ENCODE results near the gene CIT.
A peak's percentile ranks its signal among the peaks of the same experiment; 100 is the strongest.

CIT gene

DNA sequence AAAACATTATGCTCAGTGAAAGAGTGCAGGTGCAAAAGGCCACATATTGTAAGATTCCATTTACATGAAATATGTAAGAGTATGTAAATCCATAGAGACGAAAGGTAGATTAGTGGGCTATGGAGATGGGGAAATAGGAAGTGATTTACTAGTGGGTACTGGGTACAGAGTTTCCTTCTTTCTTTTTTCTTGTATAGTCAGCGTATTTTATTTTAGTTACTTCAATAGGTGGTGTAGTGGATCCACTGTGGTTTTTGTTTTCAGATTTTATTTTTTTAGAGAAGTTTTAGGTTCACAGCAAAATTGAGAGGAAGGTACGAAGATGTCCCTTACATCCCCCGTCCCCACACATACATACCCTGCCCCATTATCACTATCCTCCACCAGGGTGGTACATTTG, 6.1 kb upstream of the CIT start:
- H3K4me1 ChIP-seq (ENCODE audit: insufficient read depth, insufficient read length) = no peaks in the 10 kb centered on the region
- H3K4me3 ChIP-seq (ENCODE audit: insufficient read length, low read depth) = no peak overlapping the region
- TF ChIP-seq ZNF274 (IDR thresholded peaks at IDR 0.05; ENCODE audit: low read depth, low read length) (no peak), YY1 (IDR thresholded peaks at IDR 0.05; ENCODE audit: insufficient read depth, insufficient read length) (no peak), SUZ12 (IDR thresholded peaks at IDR 0.05; ENCODE audit: extremely low read depth, insufficient read depth, insufficient read length) (no peak)
- H3K9ac ChIP-seq (ENCODE audit: insufficient read length, low read depth) = no peak overlapping the region
- DNase-seq (ENCODE audit: low read depth, low spot score) = no peak
- no peaks in the 10 kb centered on the region for H3K27me3 ChIP-seq (ENCODE audit: insufficient read depth, insufficient read length)
- no peaks in the 10 kb centered on the region for H3K36me3 ChIP-seq (ENCODE audit: insufficient read depth, insufficient read length, low read length)
- H3K9me3 ChIP-seq (ENCODE audit: insufficient read depth, low read length) = no peaks in the 10 kb centered on the region

DNA sequence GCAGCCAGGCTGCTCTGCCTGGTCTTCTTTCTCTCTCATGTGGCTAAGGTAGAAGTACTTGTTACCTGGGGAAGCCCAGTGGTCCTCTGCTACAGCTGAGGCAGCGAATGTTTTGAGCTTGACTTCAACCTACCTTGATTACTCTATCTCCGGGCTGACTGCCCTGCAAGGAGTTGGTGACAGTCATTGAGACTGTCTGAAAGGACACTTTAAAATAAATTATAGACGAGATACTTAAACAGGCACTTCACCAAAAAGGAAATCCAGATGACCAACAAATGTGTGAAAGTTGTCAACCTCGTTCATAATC, 474 bp upstream of the CIT start:
- H3K4me3 ChIP-seq (ENCODE audit: insufficient read length, low read depth) = peak overlapping the region; percentile 53
- no peak for TF ChIP-seq ZNF274 (IDR thresholded peaks at IDR 0.05; ENCODE audit: low read depth, low read length)
- no peak for TF ChIP-seq YY1 (IDR thresholded peaks at IDR 0.05; ENCODE audit: insufficient read depth, insufficient read length)
- no peak for TF ChIP-seq SUZ12 (IDR thresholded peaks at IDR 0.05; ENCODE audit: extremely low read depth, insufficient read depth, insufficient read length)
- no peaks in the 10 kb centered on the region for H3K4me1 ChIP-seq (ENCODE audit: insufficient read depth, insufficient read length)
- no peaks in the 10 kb centered on the region for H3K27me3 ChIP-seq (ENCODE audit: insufficient read depth, insufficient read length)
- H3K36me3 ChIP-seq (ENCODE audit: insufficient read depth, insufficient read length, low read length) = peaks cover 32% of the 10 kb centered on the region
- no peak for DNase-seq (ENCODE audit: low read depth, low spot score)
- no peaks in the 10 kb centered on the region for H3K9me3 ChIP-seq (ENCODE audit: insufficient read depth, low read length)
- H3K9ac ChIP-seq (ENCODE audit: insufficient read length, low read depth) = peak overlapping the region; percentile 70

- peaks cover 90% of the 10 kb centered on the region for H3K36me3 ChIP-seq (ENCODE audit: insufficient read depth, insufficient read length, low read length)
- no peaks in the 10 kb centered on the region for H3K27me3 ChIP-seq (ENCODE audit: insufficient read depth, insufficient read length)
- H3K9ac ChIP-seq (ENCODE audit: insufficient read length, low read depth) = no peak overlapping the region
- TF ChIP-seq ZNF274 (IDR thresholded peaks at IDR 0.05; ENCODE audit: low read depth, low read length) = no peak
- no peak for TF ChIP-seq SUZ12 (IDR thresholded peaks at IDR 0.05; ENCODE audit: extremely low read depth, insufficient read depth, insufficient read length)
- no peak for TF ChIP-seq YY1 (IDR thresholded peaks at IDR 0.05; ENCODE audit: insufficient read depth, insufficient read length)
- H3K9me3 ChIP-seq (ENCODE audit: insufficient read depth, low read length) = no peaks in the 10 kb centered on the region
- no peak for DNase-seq (ENCODE audit: low read depth, low spot score)
- H3K4me3 ChIP-seq (ENCODE audit: insufficient read length, low read depth) = no peak overlapping the region
- H3K4me1 ChIP-seq (ENCODE audit: insufficient read depth, insufficient read length) = no peaks in the 10 kb centered on the region
These were observed 6.7 kb downstream of the CIT start for GRCh38 chr12:119870457-119870856.

DNA sequence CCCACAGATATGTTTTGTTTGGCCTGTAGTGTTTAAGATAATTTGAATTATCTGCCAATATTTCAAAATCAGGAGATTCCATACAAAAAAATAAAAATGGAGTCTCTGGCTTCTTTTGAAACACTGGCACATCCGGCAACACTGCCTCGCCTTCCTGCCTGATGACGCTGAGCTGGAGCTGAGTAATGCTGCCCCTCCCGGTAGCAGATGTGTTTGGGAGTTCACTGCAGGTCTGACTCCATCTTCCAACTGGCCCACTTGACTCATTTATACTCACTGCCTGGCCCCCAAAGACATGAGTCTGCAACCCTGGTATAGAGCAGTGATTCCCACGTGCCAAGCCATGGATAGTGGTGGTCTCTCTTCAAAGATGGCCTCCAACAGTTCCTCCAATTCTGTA, 7.4 kb downstream of the CIT start:
- no peaks in the 10 kb centered on the region for H3K4me1 ChIP-seq (ENCODE audit: insufficient read depth, insufficient read length)
- H3K9me3 ChIP-seq (ENCODE audit: insufficient read depth, low read length) = no peaks in the 10 kb centered on the region
- H3K27me3 ChIP-seq (ENCODE audit: insufficient read depth, insufficient read length) = no peaks in the 10 kb centered on the region
- H3K4me3 ChIP-seq (ENCODE audit: insufficient read length, low read depth) = no peak overlapping the region
- TF ChIP-seq SUZ12 (IDR thresholded peaks at IDR 0.05; ENCODE audit: extremely low read depth, insufficient read depth, insufficient read length) (no peak), ZNF274 (IDR thresholded peaks at IDR 0.05; ENCODE audit: low read depth, low read length) (no peak), YY1 (IDR thresholded peaks at IDR 0.05; ENCODE audit: insufficient read depth, insufficient read length) (no peak)
- H3K36me3 ChIP-seq (ENCODE audit: insufficient read depth, insufficient read length, low read length) = peaks cover 90% of the 10 kb centered on the region
- H3K9ac ChIP-seq (ENCODE audit: insufficient read length, low read depth) = no peak overlapping the region
- no peak for DNase-seq (ENCODE audit: low read depth, low spot score)

DNA sequence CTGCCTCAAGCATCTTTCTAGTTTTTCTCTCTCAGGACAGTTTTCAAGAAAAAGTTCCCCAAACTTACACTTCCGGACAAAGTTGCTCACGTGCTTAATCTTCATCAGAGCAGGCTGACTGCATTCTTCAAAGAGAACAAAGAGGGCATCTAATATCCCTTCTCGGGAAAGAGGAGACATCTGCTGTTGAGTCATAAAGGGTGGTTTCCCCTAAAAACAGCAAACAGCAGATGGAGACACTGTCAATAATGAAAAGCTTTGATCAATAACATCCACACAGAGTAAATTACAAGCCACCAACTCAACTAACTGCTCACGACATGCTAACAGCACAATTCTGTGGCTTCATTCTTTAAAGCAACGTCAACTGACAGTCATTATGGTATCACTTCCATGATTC, 8.1 kb downstream of the CIT start:
- no peaks in the 10 kb centered on the region for H3K27me3 ChIP-seq (ENCODE audit: insufficient read depth, insufficient read length)
- no peaks in the 10 kb centered on the region for H3K9me3 ChIP-seq (ENCODE audit: insufficient read depth, low read length)
- no peak for DNase-seq (ENCODE audit: low read depth, low spot score)
- no peaks in the 10 kb centered on the region for H3K4me1 ChIP-seq (ENCODE audit: insufficient read depth, insufficient read length)
- H3K36me3 ChIP-seq (ENCODE audit: insufficient read depth, insufficient read length, low read length) = peaks cover 92% of the 10 kb centered on the region
- H3K9ac ChIP-seq (ENCODE audit: insufficient read length, low read depth) = no peak overlapping the region
- H3K4me3 ChIP-seq (ENCODE audit: insufficient read length, low read depth) = no peak overlapping the region
- no peak for TF ChIP-seq YY1 (IDR thresholded peaks at IDR 0.05; ENCODE audit: insufficient read depth, insufficient read length)
- TF ChIP-seq SUZ12 (IDR thresholded peaks at IDR 0.05; ENCODE audit: extremely low read depth, insufficient read depth, insufficient read length) = no peak
- no peak for TF ChIP-seq ZNF274 (IDR thresholded peaks at IDR 0.05; ENCODE audit: low read depth, low read length)

DNA sequence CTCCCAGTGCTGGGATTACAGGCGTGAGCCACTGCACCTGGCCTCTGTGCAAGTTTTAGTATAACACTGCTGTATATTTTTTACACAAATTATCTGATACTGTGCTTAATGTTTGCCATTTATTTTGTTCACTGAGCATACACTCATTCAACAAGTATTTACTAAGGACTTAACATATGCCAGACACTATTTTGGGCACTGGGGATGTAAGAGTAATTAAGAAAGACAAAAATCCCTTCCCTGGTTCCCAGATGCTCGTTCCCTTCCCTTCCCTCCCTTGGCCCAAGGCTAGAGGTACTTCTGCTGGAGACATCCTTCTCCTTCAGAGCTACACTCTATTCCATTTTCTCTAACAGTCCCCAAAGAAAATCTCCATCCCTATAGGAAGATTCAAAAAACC, 12.5 kb downstream of the CIT start:
- Histone ChIP-seq H3K36me3 (ENCODE audit: insufficient read depth, insufficient read length, low read length) (peaks cover 70% of the 10 kb centered on the region), H3K9me3 (ENCODE audit: insufficient read depth, low read length) (no peaks in the 10 kb centered on the region), H3K4me1 (ENCODE audit: insufficient read depth, insufficient read length) (no peaks in the 10 kb centered on the region), H3K9ac (ENCODE audit: insufficient read length, low read depth) (no peak overlapping the region), H3K4me3 (ENCODE audit: insufficient read length, low read depth) (no peak overlapping the region), H3K27me3 (ENCODE audit: insufficient read depth, insufficient read length) (no peaks in the 10 kb centered on the region)
- no peak for DNase-seq (ENCODE audit: low read depth, low spot score)
- no peak for TF ChIP-seq SUZ12 (IDR thresholded peaks at IDR 0.05; ENCODE audit: extremely low read depth, insufficient read depth, insufficient read length)
- no peak for TF ChIP-seq YY1 (IDR thresholded peaks at IDR 0.05; ENCODE audit: insufficient read depth, insufficient read length)
- TF ChIP-seq ZNF274 (IDR thresholded peaks at IDR 0.05; ENCODE audit: low read depth, low read length) = no peak

DNA sequence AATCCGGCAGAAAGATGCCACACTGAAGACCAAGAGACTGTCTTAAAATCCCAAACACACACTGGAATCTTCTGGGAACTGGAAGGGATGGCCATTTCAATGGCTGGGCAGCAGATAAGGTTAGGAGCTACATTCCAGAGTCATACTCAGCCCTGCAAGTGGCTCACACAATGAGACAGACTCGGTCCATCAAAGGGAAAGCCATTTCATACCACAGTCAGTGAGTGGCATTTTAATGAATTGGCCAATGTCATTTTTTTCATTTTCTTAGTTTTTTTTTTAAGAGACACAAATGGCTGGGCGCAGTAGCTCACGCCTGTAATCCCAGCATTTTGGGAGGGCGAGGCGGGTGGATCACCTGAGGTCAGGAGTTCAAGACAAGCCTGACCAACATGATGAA, 17.9 kb downstream of the CIT start:
- Histone ChIP-seq H3K36me3 (ENCODE audit: insufficient read depth, insufficient read length, low read length) (peaks cover 54% of the 10 kb centered on the region), H3K4me3 (ENCODE audit: insufficient read length, low read depth) (no peak overlapping the region), H3K27me3 (ENCODE audit: insufficient read depth, insufficient read length) (no peaks in the 10 kb centered on the region), H3K9me3 (ENCODE audit: insufficient read depth, low read length) (no peaks in the 10 kb centered on the region), H3K4me1 (ENCODE audit: insufficient read depth, insufficient read length) (no peaks in the 10 kb centered on the region), H3K9ac (ENCODE audit: insufficient read length, low read depth) (no peak overlapping the region)
- no peak for TF ChIP-seq ZNF274 (IDR thresholded peaks at IDR 0.05; ENCODE audit: low read depth, low read length)
- TF ChIP-seq YY1 (IDR thresholded peaks at IDR 0.05; ENCODE audit: insufficient read depth, insufficient read length) = no peak
- no peak for TF ChIP-seq SUZ12 (IDR thresholded peaks at IDR 0.05; ENCODE audit: extremely low read depth, insufficient read depth, insufficient read length)
- no peak for DNase-seq (ENCODE audit: low read depth, low spot score)
